Effector memory CD4-positive, alpha-beta T cell (primary cell): Measurements from ENCODE around the gene GPR176.

Source experiments
- DNase-seq, 3 donors: peaks; one replicate each; pipeline ENCODE4 v3.0.0-alpha.2; 2020
- H3K27ac ChIP-seq: 2 replicates; pipeline ENCODE4 v1.7.0; 2013; ENCODE audit warnings: mild to moderate bottlenecking, low read length, moderate library complexity; ENCODE audit not compliant: insufficient read depth, poor library complexity, severe bottlenecking
- H3K27me3 ChIP-seq: replicated peaks from 2 replicates; pipeline ENCODE4 v1.7.0; 2013; ENCODE audit warnings: mild to moderate bottlenecking, low read length; ENCODE audit not compliant: insufficient read depth, control insufficient read depth, poor library complexity, severe bottlenecking
- H3K36me3 ChIP-seq: 2 replicates; pipeline ENCODE4 v1.7.0; 2013; ENCODE audit warnings: mild to moderate bottlenecking, low read length, moderate library complexity; ENCODE audit not compliant: control insufficient read depth, insufficient read depth
- H3K4me1 ChIP-seq: 2 replicates; pipeline ENCODE4 v1.7.0; 2013; ENCODE audit warnings: low read length, mild to moderate bottlenecking; ENCODE audit not compliant: control insufficient read depth, insufficient read depth, poor library complexity, severe bottlenecking
- H3K4me3 ChIP-seq: 2 replicates; pipeline ENCODE4 v1.7.0; 2013; ENCODE audit warnings: low read length, low read depth, mild to moderate bottlenecking; ENCODE audit not compliant: insufficient read depth, poor library complexity, severe bottlenecking
- H3K9me3 ChIP-seq: 2 replicates; pipeline ENCODE4 v1.7.0; 2013; ENCODE audit warnings: mild to moderate bottlenecking, low read length, moderate library complexity; ENCODE audit not compliant: control insufficient read depth

GPR176 gene

DNA sequence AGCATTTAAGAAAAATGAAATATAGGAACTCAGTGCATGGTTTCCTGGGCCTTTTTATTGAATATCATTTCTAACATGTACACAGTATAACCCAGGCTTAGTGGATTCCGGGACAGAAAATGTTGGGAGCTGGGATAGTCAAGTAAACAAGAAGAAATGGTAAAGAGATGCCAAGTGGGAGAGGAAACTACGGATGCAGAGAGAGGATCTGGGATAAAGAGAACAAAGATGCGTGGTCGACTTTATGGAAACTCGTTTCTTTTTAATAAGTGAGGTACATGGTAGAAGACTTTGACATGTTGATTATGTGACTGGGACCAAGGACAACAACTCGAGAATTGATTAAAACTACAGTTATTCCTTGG, 1.2 kb upstream of the GPR176 start:
- no peaks in the 10 kb centered on the region for H3K36me3 ChIP-seq
- no peak overlapping the region for H3K27ac ChIP-seq
- H3K9me3 ChIP-seq, result no peaks in the 10 kb centered on the region
- no peak for DNase-seq
- peaks cover 19% of the 10 kb centered on the region for H3K4me1 ChIP-seq
- peaks cover 25% of the 10 kb centered on the region for H3K27me3 ChIP-seq
- peak overlapping the region; percentile 61 for H3K4me3 ChIP-seq

DNA sequence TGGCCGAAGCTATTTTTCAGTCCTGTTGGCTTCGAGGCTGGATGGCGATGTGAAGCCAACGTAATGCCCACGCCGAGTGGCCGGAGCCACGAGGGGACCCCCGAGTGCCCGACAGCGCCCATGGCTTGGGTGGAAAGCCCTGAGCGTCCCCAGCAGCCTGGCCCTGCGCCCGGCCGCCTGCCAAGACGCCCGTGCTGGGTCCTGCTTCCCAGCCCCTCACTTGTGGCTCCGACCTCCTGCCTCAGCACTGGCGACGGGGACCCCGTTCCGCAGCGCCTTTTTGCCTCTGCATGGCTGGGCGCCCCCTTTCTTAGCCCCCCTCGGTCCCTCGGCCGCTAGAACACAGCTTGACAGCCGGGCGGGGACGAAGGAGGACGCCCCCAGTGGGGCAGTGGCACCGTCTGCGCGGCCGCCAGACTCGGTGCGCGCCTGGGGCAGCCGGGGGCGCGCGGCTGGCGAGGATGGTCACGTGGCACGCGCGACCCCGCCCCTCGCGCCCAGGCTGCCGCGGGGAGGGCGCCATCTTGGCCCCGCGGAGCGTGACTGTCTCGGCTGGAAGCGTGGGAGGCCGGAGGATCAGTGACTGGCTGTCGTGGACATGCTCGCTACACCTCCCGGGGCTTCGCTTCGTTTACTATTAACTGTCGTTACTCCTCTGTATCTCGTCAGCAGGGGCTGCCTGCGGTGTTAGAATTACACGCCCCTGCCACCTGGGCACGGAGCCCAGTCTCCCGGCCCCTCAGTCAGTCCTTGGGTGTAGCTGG, 626 bp upstream of the GPR176 start:
- DNase-seq, result peak; percentile 41 to 61 (median 51)
- H3K9me3 ChIP-seq, result no peaks in the 10 kb centered on the region
- H3K27me3 ChIP-seq, result peaks cover 25% of the 10 kb centered on the region
- H3K27ac ChIP-seq, result no peak overlapping the region
- H3K36me3 ChIP-seq, result no peaks in the 10 kb centered on the region
- peaks cover 19% of the 10 kb centered on the region for H3K4me1 ChIP-seq
- peak overlapping the region; percentile 61 for H3K4me3 ChIP-seq

DNA sequence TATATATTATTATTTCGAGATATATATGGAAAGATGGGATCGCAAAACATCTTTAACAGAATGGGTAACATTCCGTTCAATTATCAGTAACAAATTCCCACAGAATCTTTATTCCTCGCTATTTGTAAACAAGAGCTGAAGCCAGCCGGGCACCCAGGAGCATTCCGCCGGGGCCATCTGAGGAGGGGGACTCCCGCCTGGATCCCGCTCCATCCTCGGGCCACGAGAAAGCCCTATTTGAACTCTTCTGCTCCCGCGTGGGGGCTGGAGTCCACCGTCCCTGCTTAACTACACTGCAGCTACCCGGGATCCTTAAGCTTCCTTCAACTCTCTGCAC, 687 bp downstream of the GPR176 start:
- Histone ChIP-seq H3K27me3 (peaks cover 25% of the 10 kb centered on the region), H3K27ac (no peak overlapping the region), H3K9me3 (no peaks in the 10 kb centered on the region), H3K36me3 (no peaks in the 10 kb centered on the region), H3K4me3 (peak overlapping the region; percentile 61), H3K4me1 (peaks cover 19% of the 10 kb centered on the region)
- no peak for DNase-seq

DNA sequence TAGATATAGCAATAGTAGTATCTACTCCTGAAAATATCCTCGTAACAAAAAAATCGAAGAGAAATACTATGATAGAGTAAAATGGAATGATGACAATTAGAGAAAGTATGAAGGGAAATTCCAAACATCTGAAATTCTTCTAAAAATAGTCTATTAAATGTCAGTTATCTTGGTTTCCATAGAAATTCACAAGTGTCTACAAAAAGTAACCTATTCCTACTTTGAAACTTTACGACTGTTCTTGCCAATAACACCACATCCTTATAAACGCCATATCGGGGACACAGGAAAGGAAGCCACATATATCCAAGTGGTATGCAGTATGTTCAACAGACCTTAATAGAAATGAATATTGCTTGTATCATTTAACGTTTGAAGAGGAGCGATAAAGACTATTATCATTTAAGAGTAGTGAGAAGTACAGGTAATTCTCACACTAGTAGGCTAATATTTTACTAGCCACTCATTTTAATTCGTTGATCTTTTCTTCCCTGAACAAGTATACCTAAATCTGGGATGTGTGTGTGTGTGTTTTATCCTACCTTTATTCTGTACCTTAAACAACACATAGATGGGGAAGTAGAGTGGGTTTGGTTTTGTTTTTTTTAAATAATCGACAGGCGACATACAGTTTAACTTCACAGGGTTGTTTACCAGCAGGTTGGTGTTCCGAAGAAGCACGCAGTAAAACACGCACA, 1.2 kb downstream of the GPR176 start:
- Histone ChIP-seq H3K36me3 (no peaks in the 10 kb centered on the region), H3K27ac (no peak overlapping the region), H3K4me3 (no peak overlapping the region), H3K4me1 (peaks cover 19% of the 10 kb centered on the region), H3K9me3 (no peaks in the 10 kb centered on the region), H3K27me3 (peaks cover 25% of the 10 kb centered on the region)
- DNase-seq, result no peak

DNA sequence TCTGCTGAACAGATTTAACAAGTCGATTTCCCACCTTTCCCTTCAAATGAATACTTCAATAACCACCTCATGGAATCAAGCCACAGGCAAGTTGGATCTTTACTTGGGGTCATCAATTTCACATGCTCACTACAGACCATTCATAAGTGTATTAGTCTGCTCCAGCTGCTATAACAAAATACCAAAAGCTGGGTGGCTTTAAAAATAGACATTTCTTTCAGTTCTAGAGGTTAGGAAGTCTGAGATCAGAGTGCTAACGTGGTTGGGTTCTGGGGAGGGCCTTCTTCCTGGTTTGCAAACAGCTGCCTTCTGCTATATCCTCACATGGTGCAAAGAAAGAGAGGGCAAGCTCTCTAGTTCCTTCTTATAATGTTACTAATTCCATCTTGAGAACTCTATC, 5.1 kb downstream of the GPR176 start:
- H3K4me3 ChIP-seq, result no peak overlapping the region
- peaks cover 20% of the 10 kb centered on the region for H3K27me3 ChIP-seq
- H3K27ac ChIP-seq, result no peak overlapping the region
- peaks cover 7% of the 10 kb centered on the region for H3K4me1 ChIP-seq
- no peaks in the 10 kb centered on the region for H3K9me3 ChIP-seq
- H3K36me3 ChIP-seq, result no peaks in the 10 kb centered on the region
- DNase-seq, result no peak

DNA sequence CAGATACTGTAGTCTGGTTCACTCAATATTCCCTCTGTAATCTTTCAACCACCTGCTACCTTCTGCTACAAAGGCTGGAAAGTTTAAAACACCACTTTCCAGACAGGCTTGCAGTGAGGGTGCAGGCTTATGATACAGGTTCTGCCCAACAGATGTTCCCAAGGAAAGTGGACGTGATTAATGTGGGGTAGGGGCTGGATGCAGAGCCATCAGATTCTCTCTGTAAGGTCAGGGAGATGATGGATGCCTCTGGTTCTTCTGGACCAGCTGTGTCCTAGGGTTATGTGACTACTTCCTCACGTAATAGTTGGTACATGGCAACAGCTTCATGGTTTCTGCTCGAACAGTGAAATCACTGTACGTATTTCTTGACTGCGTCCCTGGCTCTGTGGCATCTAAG, 11.1 kb downstream of the GPR176 start:
- H3K27ac ChIP-seq, result no peak overlapping the region
- no peak overlapping the region for H3K4me3 ChIP-seq
- H3K9me3 ChIP-seq, result no peaks in the 10 kb centered on the region
- H3K4me1 ChIP-seq, result no peaks in the 10 kb centered on the region
- DNase-seq, result no peak
- no peaks in the 10 kb centered on the region for H3K27me3 ChIP-seq
- H3K36me3 ChIP-seq, result no peaks in the 10 kb centered on the region

DNA sequence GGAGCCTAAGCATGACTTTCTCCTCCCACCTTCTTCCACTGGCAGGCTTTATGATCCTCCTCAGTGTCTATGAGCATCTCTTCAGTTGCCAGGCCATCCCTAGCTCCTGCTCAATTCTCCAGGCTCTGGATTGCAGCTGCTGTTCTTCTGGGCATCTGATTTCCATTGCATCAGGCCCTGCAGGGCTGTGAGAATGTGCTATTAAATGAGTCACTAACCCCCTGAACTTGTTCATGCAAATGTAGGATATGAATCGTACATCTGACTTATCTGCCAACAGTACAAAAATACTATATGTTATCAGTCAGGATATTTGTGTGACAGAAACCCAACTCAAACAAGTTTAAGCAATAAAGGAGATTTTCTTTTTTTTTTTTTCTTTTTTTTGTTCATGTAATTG, 11.9 kb downstream of the GPR176 start:
- Histone ChIP-seq H3K27me3 (no peaks in the 10 kb centered on the region), H3K36me3 (no peaks in the 10 kb centered on the region), H3K9me3 (no peaks in the 10 kb centered on the region), H3K27ac (no peak overlapping the region), H3K4me1 (no peaks in the 10 kb centered on the region), H3K4me3 (no peak overlapping the region)
- DNase-seq, result no peak

DNA sequence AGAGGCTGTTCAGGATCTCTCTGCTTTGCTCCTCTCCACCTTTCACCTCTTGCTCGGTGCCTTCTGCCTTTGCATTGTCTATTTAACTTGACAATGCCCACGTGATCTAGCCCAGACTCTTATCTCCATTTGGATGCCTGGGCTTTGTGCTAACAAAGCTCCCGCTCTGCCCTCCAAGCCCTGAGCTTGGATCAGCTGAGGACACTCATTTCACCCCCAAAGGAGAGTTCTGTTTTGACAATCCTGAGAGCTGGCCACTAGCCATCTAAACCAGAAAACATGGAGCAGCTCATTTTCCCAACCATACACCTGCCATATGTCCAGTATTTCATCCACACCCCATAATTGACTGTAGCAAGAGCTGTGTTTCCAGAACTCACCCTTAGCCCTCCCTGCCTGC, 12.8 kb downstream of the GPR176 start:
- no peak overlapping the region for H3K4me3 ChIP-seq
- H3K27me3 ChIP-seq, result no peaks in the 10 kb centered on the region
- no peaks in the 10 kb centered on the region for H3K9me3 ChIP-seq
- H3K27ac ChIP-seq, result no peak overlapping the region
- H3K36me3 ChIP-seq, result no peaks in the 10 kb centered on the region
- no peak for DNase-seq
- no peaks in the 10 kb centered on the region for H3K4me1 ChIP-seq

DNA sequence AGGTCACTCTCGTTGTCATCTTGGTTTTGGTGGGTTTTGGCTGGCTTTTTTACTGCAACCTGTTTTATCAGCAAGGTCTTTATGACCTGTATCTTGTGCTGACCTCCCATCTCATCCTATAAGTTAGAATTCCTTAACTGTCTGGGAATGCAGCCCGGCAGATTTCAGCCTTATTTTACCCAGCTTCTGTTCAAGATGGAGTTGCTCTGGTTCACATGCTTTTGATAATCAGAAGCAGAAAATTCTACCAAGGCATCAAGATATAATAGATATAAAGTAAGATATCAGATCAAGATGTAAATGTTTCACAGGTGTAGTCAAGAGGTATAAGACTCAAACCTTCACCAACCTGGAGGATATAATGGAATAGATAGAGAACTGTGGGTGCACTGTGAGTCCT, 16.0 kb downstream of the GPR176 start:
- no peak for DNase-seq
- H3K9me3 ChIP-seq, result no peaks in the 10 kb centered on the region
- H3K27ac ChIP-seq, result no peak overlapping the region
- H3K4me3 ChIP-seq, result no peak overlapping the region
- no peaks in the 10 kb centered on the region for H3K27me3 ChIP-seq
- H3K36me3 ChIP-seq, result no peaks in the 10 kb centered on the region
- H3K4me1 ChIP-seq, result no peaks in the 10 kb centered on the region

DNA sequence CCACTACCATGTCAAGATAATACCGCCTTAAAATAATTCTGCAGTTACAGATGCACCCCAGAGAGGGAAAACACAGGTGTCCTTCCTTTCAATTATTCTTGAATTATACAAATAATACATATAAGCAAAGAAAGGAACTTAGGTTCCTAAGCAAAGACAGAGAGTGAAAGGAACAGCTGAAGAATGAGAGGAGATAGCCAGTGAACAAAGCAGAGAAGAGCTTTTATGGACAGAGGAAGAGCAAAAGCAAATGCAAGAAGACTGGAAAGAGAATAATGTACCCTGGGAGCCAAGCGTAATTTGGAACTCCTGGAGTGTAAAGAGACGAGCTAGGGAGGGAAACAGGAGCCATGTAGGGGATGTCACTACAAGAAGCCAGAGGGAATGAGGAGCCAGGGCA, 21.7 kb downstream of the GPR176 start:
- no peaks in the 10 kb centered on the region for H3K36me3 ChIP-seq
- H3K27ac ChIP-seq, result no peak overlapping the region
- no peaks in the 10 kb centered on the region for H3K4me1 ChIP-seq
- no peak overlapping the region for H3K4me3 ChIP-seq
- H3K27me3 ChIP-seq, result no peaks in the 10 kb centered on the region
- no peak for DNase-seq
- H3K9me3 ChIP-seq, result no peaks in the 10 kb centered on the region
